ENCODE measurements around the gene GALNT18. TPM values are rescaled to one million over a fixed set of nuclear protein-coding genes. Genes with fewer than 3 reads are reported as not detected.
"Not testable (repeated sequence)": the region's sequence is repeated elsewhere in the genome, so short reads cannot be mapped to it uniquely, and the experiment has no call there.

GALNT18 gene
- total RNA-seq, 1 donor from 2014 or later, result 5.5 TPM

DNA sequence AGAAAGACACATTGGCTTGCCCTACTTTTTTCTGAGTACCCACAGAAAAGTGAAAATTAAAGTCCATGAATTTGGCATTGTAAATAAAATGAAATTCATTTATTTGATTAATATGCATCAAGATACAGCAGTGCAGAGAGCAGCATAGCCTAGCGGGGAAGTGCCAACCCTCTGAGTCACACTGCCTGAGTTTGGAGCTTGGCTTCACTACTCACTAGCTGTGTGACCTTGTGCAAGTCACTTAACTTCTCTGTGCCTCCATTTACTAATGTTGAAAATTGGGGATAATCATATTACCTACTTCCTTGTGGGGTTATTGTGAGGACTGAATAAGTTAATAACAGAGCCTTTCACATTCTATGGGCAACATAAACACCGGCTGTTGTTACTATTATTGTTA is 157.2 kb downstream of the GALNT18 start:
- DNase-seq (ENCODE audit: low spot score), result no peak
- no peaks in the 10 kb centered on the region for H3K4me1 Mint-ChIP-seq (ENCODE audit: low read depth)
- H3K27ac Mint-ChIP-seq, result no peak overlapping the region
- no peak overlapping the region for H3K4me3 Mint-ChIP-seq (ENCODE audit: low read depth)
- intact Hi-C loops (cut with micrococcal nuclease), result no loop called here
- no peaks in the 10 kb centered on the region for H3K36me3 Mint-ChIP-seq (ENCODE audit: low read depth)
- H3K9me3 Mint-ChIP-seq, result no peaks in the 10 kb centered on the region
- H3K27me3 Mint-ChIP-seq (ENCODE audit: low read depth), result no peaks in the 10 kb centered on the region

DNA sequence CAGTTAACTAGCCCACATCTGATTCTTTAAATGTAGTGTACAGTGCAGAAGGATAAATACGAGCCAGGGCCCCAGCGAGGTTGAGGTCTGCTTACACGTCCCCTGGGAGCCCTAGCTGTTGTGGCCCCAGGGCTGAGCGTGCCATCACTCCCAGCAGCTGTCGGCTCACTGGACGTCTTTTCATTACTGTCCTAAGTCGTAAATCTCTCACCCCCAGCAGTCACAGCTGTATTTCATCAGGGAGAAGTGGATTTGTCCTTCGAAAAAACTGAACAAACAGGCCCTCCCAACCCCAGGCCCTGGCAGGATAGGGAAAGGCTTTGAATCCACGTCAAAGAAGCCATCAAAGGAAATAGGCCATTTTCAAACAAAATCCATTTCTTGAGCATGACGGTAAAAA is 158.4 kb downstream of the GALNT18 start:
- no peak for DNase-seq (ENCODE audit: low spot score)
- Mint-ChIP-seq H3K27ac (no peak overlapping the region), H3K36me3 (ENCODE audit: low read depth) (no peaks in the 10 kb centered on the region), H3K9me3 (no peaks in the 10 kb centered on the region), H3K4me1 (ENCODE audit: low read depth) (no peaks in the 10 kb centered on the region), H3K27me3 (ENCODE audit: low read depth) (no peaks in the 10 kb centered on the region), H3K4me3 (ENCODE audit: low read depth) (no peak overlapping the region)
- intact Hi-C loops (cut with micrococcal nuclease), result no loop called here

DNA sequence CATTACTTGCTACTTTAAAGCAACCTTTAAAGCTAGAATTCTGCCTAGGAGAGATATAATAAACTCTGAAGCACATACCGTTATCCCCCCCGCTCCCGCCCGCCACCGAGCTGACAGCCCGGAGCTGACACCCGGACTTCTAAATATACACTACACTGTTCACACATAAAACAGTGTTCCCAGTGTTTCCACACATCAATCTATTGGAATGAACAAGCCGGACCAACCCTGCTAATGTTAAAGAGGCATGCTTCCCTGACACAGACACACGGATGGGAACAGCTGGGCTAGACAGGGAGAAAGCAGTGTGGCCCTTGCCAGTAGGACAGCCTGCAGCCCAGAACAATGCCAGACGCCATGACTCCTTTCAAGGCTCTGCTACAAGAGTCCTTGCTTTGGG is 160.3 kb downstream of the GALNT18 start:
- Mint-ChIP-seq H3K9me3 (no peaks in the 10 kb centered on the region), H3K4me3 (ENCODE audit: low read depth) (no peak overlapping the region)

DNA sequence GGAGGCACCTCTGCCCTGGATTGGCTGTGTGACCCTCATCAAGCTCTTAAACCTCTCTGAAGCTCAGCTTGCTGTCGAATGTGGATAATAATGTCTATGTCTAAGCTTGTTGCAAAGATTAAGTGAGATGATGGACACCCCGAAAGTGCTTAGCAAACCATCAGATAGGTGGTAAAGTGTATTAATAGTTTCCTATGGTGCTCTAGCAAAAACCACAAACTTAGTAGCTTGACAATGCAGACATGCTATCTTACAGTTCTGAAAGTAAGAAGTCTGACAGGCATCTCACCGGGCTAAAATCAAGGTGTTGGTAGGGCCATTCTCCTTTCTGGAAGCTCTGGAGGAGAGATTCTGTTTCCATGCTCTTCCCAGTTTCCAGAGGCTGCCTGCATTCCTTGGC is 162.2 kb downstream of the GALNT18 start:
- Mint-ChIP-seq H3K4me3 (ENCODE audit: low read depth) (no peak overlapping the region), H3K9me3 (no peaks in the 10 kb centered on the region), H3K4me1 (ENCODE audit: low read depth) (no peaks in the 10 kb centered on the region), H3K36me3 (ENCODE audit: low read depth) (no peaks in the 10 kb centered on the region), H3K27me3 (ENCODE audit: low read depth) (no peaks in the 10 kb centered on the region), H3K27ac (no peak overlapping the region)
- DNase-seq (ENCODE audit: low spot score), result no peak
- intact Hi-C loops (cut with micrococcal nuclease), result no loop called here

More for the DNA sequence above, 160.3 kb downstream of the GALNT18 start:
- Mint-ChIP-seq H3K27me3 (ENCODE audit: low read depth) (no peaks in the 10 kb centered on the region), H3K27ac (no peak overlapping the region), H3K36me3 (ENCODE audit: low read depth) (no peaks in the 10 kb centered on the region), H3K4me1 (ENCODE audit: low read depth) (no peaks in the 10 kb centered on the region)
- intact Hi-C loops (cut with micrococcal nuclease), result no loop called here
- no peak for DNase-seq (ENCODE audit: low spot score)

DNA sequence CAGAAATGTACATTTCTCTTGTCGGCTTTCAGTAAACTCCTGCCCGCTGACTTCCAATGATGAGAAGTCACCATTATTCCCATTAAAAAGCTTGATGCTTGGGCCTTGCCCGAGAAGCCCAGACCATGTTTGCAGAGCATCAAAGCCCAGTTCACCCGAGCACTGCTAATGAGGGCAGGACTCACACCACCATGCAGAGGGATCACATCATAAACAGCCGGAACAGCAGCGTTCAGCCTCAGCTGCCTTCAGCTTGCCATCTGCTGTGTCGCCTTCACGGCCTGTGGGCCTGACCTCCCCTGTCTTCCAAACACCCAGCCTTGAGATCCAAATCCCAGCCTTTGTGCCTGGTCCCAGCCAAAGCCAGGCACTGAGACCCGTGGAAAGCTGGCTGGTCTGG is 163.3 kb downstream of the GALNT18 start:
- Mint-ChIP-seq H3K36me3 (ENCODE audit: low read depth) (no peaks in the 10 kb centered on the region), H3K4me3 (ENCODE audit: low read depth) (no peak overlapping the region), H3K4me1 (ENCODE audit: low read depth) (no peaks in the 10 kb centered on the region), H3K27me3 (ENCODE audit: low read depth) (no peaks in the 10 kb centered on the region), H3K27ac (no peak overlapping the region), H3K9me3 (no peaks in the 10 kb centered on the region)
- intact Hi-C loops (cut with micrococcal nuclease), result no loop called here
- no peak for DNase-seq (ENCODE audit: low spot score)

DNA sequence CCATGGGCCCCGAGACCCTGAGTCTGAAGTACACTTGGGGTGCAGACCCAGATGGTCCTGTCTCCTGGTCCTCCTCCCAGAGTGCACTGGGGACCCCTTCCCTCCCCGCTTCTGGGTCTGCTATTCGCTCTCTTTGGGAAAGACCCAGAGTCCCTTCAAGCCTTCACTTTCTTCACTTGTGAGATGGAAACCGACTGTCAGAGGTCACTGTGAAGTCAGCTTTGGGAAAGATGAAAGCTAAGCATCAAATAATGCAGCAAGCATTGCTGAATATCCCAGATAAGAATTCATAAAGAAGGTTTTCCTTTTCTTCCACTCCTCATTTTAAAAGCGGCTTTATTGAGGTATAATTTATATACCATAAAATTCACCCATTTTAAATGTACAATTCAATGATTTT is 163.8 kb downstream of the GALNT18 start:
- no peaks in the 10 kb centered on the region for H3K27me3 Mint-ChIP-seq (ENCODE audit: low read depth)
- no peak for DNase-seq (ENCODE audit: low spot score)
- no peaks in the 10 kb centered on the region for H3K36me3 Mint-ChIP-seq (ENCODE audit: low read depth)
- H3K27ac Mint-ChIP-seq, result no peak overlapping the region
- H3K9me3 Mint-ChIP-seq, result no peaks in the 10 kb centered on the region
- intact Hi-C loops (cut with micrococcal nuclease), result no loop called here
- no peaks in the 10 kb centered on the region for H3K4me1 Mint-ChIP-seq (ENCODE audit: low read depth)
- H3K4me3 Mint-ChIP-seq (ENCODE audit: low read depth), result no peak overlapping the region

DNA sequence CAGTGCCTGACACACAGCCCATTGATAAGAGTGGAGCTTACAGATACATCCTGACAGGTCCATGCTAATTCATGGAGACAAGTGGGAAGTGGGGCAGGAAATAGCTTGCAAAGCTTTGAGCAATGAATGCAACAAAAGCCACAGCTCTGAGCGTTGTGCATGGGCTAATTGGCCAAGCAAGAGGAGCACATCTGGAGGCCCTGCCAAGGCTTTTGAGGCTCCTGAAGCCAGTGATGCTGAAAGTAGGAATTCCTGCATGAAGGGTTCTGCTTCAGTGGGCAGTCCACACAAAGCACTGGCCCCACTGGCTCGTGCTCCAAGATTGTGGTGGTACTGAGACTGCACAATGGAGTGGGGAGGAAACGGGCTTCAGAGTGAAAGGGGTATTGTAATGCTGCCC is 164.9 kb downstream of the GALNT18 start:
- Mint-ChIP-seq H3K36me3 (ENCODE audit: low read depth) (no peaks in the 10 kb centered on the region), H3K4me3 (ENCODE audit: low read depth) (no peak overlapping the region), H3K9me3 (no peaks in the 10 kb centered on the region), H3K27me3 (ENCODE audit: low read depth) (no peaks in the 10 kb centered on the region), H3K4me1 (ENCODE audit: low read depth) (peaks cover 2% of the 10 kb centered on the region), H3K27ac (no peak overlapping the region)
- no peak for DNase-seq (ENCODE audit: low spot score)
- intact Hi-C loops (cut with micrococcal nuclease), result no loop called here

DNA sequence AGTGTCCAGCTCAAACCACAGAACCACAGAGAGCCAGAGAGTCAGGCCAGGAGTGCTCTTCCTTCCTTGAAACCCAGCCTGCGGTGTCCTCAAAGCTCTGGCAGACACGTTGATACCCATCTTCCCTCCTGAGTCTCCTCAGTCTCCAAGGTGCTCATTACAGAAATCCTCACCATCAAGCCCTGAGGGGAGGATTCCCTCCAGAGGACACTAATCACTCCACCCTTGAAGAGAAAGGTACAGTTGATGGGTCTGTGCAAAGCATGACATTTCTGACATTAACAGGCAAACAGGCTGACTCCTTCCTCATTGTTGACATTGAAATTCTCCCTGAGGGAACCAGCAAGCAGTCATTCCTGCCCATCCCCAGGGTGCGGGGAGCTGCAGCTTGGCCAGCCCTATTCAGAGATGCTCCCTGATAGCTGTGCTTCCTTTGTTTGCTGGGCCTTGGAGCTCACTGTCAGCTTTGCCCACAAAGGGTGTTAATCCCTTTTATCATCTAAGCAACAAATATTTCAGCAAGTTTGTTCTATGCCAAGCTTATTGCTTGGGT is 167.1 kb downstream of the GALNT18 start:
- Mint-ChIP-seq H3K27me3 (ENCODE audit: low read depth) (no peaks in the 10 kb centered on the region), H3K9me3 (no peaks in the 10 kb centered on the region), H3K36me3 (ENCODE audit: low read depth) (no peaks in the 10 kb centered on the region), H3K4me1 (ENCODE audit: low read depth) (peaks cover 6% of the 10 kb centered on the region), H3K4me3 (ENCODE audit: low read depth) (no peak overlapping the region), H3K27ac (no peak overlapping the region)
- DNase-seq (ENCODE audit: low spot score), result no peak
- intact Hi-C loops (cut with micrococcal nuclease), result no loop called here

DNA sequence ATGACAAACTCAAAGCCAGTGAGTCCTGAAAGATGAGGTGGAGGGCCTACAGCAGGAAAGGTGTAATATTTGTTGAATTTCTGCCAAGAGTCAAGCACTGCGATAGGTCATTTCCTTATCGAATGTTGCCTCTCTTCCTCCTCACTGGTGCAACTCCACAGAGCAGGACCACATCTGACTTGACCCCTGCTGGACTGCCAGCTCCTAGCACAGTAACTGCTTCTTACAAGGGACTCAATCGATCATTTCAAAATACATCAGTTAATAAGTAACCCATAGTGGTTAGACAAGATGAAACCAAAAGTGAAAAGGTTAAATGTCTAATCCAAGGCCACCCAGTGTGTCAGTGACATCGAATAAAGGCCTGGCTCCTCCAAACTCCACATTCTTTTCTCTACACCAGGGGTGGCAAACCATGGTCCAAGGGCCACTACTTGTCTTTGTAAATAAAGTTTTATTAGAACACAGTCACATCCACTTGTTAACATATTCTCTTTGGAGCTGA is 170.3 kb downstream of the GALNT18 start:
- no peak overlapping the region for H3K27ac Mint-ChIP-seq
- no peak overlapping the region for H3K4me3 Mint-ChIP-seq (ENCODE audit: low read depth)
- no peaks in the 10 kb centered on the region for H3K27me3 Mint-ChIP-seq (ENCODE audit: low read depth)
- intact Hi-C loops (cut with micrococcal nuclease), result no loop called here
- DNase-seq (ENCODE audit: low spot score), result no peak
- no peaks in the 10 kb centered on the region for H3K36me3 Mint-ChIP-seq (ENCODE audit: low read depth)
- peaks cover 9% of the 10 kb centered on the region for H3K4me1 Mint-ChIP-seq (ENCODE audit: low read depth)
- H3K9me3 Mint-ChIP-seq, result no peaks in the 10 kb centered on the region

DNA sequence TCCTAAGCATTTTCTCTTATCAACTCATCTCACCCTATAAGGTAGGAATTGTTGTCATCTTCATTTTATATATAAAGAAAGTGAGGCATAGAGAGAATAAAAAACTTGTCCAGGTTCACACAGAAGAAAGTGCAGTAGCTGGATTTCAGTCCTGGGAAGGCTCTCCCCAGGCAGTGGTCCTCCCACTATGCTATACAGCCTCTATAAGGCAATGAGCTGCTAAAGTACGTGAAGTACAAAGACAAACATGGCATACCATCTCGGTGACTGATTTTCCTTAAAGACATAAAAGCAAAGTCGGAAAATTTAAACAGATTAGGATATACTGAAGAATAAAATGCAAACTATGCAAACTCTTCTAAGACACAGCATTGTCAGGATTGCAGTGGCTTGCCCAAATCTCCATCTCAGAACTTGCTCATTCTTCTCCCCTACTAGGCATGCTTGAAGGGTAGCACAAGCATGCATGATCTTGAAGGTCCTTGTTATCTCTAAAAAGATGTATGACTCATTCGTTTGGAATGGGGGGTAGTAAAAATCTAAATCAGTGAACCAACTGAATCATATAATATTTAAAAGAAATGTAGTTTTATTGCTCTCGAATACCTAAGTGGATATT is 171.0 kb downstream of the GALNT18 start:
- Mint-ChIP-seq H3K27ac (no peak overlapping the region), H3K4me1 (ENCODE audit: low read depth) (peaks cover 9% of the 10 kb centered on the region), H3K27me3 (ENCODE audit: low read depth) (no peaks in the 10 kb centered on the region), H3K9me3 (no peaks in the 10 kb centered on the region), H3K36me3 (ENCODE audit: low read depth) (no peaks in the 10 kb centered on the region), H3K4me3 (ENCODE audit: low read depth) (no peak overlapping the region)
- DNase-seq (ENCODE audit: low spot score), result no peak
- intact Hi-C loops (cut with micrococcal nuclease), result no loop called here

DNA sequence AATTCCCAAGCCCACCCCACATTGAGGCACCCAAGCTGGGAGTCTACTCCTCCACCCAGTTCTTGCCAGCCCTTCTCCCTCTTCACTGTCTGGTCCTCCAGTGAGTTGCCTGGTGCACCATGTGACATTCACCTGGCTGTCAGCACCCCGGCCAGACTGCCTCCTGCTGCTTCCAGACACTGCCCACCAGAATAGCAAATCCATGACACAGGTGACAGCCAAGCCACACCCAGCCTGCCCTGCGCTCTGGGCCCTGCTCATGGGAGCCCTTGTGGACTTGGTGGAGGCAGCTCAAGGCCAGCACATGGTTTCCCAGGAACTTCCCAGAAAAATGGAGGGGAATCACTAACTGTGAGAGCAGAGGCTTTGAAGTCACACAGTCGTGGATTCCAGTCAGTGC is 172.5 kb downstream of the GALNT18 start:
- intact Hi-C loops (cut with micrococcal nuclease), result no loop called here
- no peak for DNase-seq (ENCODE audit: low spot score)
- Mint-ChIP-seq H3K9me3 (no peaks in the 10 kb centered on the region), H3K4me3 (ENCODE audit: low read depth) (no peak overlapping the region), H3K36me3 (ENCODE audit: low read depth) (no peaks in the 10 kb centered on the region), H3K27me3 (ENCODE audit: low read depth) (no peaks in the 10 kb centered on the region), H3K4me1 (ENCODE audit: low read depth) (peaks cover 9% of the 10 kb centered on the region), H3K27ac (no peak overlapping the region)

DNA sequence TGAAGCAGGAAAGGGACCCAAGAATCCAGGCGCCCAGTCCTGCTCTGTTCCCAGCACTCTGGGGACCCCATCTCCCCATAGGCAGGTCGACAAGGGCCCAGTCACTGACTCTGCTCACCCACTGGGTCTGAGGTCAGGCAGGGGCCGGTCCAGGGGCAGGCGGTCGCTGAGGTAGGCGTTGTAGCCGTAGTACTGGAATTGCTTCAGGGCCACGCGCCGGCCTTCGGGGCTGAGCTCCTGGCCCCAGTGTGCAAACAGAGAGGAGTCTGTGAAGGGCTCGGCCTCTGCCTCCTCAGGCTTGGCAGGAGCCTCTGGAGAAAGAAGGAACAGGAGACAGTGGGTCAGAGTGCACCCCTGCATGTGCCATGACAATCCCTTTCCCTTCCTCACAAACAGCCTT is 173.2 kb downstream of the GALNT18 start:
- no peaks in the 10 kb centered on the region for H3K9me3 Mint-ChIP-seq
- no peaks in the 10 kb centered on the region for H3K27me3 Mint-ChIP-seq (ENCODE audit: low read depth)
- no peak for DNase-seq (ENCODE audit: low spot score)
- no peak overlapping the region for H3K27ac Mint-ChIP-seq
- peaks cover 9% of the 10 kb centered on the region for H3K4me1 Mint-ChIP-seq (ENCODE audit: low read depth)
- H3K36me3 Mint-ChIP-seq (ENCODE audit: low read depth), result no peaks in the 10 kb centered on the region
- intact Hi-C loops (cut with micrococcal nuclease), result no loop called here
- no peak overlapping the region for H3K4me3 Mint-ChIP-seq (ENCODE audit: low read depth)

DNA sequence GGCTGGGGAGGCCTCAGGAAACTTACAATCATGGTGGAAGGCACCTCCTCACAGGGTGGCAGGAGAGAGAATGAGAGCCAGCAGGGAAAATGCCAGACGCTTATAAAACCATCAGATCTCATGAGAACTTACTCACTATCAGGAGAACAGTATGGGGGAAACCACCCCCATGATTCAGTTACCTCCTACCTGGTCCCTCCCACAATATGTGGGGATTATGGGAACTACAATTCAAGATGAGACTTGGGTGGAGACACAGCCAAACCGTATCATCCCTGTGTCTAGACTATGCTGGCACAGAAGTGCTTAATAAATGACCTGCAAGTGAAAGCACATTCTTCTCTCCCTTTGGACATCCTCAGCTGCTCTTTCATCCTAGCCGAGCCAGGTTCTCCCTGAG is 174.2 kb downstream of the GALNT18 start:
- H3K27me3 Mint-ChIP-seq (ENCODE audit: low read depth); H3K36me3 Mint-ChIP-seq (ENCODE audit: low read depth); DNase-seq (ENCODE audit: low spot score); H3K27ac Mint-ChIP-seq; intact Hi-C loops (cut with micrococcal nuclease); H3K4me1 Mint-ChIP-seq (ENCODE audit: low read depth); H3K9me3 Mint-ChIP-seq; H3K4me3 Mint-ChIP-seq (ENCODE audit: low read depth): not testable (repeated sequence)

DNA sequence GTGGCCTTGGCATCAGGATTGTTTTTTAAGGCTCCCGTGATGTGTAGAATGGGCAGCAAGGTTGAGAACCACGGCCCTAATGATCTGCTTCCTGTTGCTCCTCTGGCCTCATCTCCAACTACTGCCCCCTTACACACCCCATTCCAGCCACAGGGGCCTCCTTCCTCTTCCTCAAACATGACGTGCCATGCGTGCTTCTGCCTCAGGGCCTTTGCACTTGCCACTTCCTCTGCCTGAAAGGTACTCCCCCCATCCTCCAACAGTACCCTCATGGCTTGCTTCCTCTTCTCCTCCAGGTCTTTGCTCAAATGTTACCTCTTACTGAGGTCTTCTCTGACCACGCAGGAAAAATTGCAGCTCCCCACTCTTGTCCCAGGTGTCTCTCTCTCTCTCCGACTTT is 174.8 kb downstream of the GALNT18 start:
- intact Hi-C loops (cut with micrococcal nuclease), result no loop called here
- Mint-ChIP-seq H3K27ac (no peak overlapping the region), H3K4me1 (ENCODE audit: low read depth) (peaks cover 7% of the 10 kb centered on the region), H3K27me3 (ENCODE audit: low read depth) (no peaks in the 10 kb centered on the region), H3K9me3 (no peaks in the 10 kb centered on the region), H3K36me3 (ENCODE audit: low read depth) (no peaks in the 10 kb centered on the region), H3K4me3 (ENCODE audit: low read depth) (no peak overlapping the region)
- no peak for DNase-seq (ENCODE audit: low spot score)
